ENCODE data around the gene EMC10.

The EMC10 gene

DNA sequence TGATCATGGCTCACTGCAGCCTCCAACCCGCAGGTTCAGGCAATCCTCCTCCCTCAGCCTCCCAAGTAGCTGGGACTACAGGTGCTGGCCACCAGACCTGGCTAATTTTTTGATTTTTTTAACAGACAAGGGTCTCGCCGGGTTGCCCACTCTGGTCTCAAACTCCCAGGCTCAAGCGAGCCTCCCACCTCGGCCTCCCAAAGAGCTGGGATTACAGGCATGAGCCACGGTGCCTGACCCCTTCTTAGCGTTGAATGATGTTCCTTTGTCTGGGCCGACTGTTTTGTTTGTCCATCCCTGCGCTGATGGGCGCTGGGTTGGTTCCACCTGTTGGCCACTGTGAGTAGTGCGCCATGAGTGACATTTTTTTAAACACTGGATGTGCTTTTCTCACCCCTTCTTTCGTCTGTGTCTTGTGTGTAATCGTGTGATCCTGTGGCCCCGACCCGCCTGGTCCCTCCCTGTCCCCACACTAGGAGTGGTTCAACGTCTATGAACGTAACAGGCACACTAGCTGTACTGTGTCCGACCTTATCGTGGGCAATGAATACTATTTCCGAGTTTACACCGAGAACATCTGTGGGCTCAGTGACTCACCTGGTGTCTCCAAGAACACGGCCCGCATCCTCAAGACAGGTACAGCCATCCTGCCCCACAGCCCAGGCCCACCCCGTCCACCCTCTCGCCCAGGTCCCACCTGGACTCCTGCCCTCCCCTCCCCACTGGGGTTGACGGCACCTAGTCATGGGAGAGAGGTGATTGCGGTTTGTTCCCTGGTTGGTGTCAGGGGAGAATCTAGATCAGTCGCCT lies 15.0 kb upstream of the EMC10 start:
- peak; percentile 66 for DNase-seq (ENCODE audit: low read depth)
- no peak overlapping the region for H3K4me3 ChIP-seq (ENCODE audit: low read depth, low read length)
- TF ChIP-seq, protein P1, sequence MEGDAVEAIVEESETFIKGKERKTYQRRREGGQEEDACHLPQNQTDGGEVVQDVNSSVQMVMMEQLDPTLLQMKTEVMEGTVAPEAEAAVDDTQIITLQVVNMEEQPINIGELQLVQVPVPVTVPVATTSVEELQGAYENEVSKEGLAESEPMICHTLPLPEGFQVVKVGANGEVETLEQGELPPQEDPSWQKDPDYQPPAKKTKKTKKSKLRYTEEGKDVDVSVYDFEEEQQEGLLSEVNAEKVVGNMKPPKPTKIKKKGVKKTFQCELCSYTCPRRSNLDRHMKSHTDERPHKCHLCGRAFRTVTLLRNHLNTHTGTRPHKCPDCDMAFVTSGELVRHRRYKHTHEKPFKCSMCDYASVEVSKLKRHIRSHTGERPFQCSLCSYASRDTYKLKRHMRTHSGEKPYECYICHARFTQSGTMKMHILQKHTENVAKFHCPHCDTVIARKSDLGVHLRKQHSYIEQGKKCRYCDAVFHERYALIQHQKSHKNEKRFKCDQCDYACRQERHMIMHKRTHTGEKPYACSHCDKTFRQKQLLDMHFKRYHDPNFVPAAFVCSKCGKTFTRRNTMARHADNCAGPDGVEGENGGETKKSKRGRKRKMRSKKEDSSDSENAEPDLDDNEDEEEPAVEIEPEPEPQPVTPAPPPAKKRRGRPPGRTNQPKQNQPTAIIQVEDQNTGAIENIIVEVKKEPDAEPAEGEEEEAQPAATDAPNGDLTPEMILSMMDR (IDR thresholded peaks at IDR 0.05; ENCODE audit: low read depth, low read length, missing control alignments): peak; percentile 90

DNA sequence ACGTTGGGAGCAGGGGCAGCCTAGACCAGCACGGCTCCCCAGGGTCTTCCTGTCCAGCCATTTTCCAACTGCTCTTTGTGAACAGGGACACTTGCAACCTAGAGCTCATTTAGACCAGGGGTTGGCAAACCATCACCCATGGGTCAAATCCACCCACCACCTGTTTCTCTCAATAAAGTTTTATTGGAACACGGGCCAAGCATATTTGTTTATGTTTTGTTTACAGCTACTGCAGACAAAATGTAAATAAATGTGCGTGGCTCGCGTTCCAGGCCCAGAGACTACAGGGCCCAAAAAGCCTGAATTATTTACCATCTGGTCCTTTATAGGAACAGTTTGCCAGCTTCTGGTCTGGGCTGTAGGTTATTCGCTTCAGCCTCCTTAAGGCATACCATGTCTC lies 13.3 kb upstream of the EMC10 start:
- DNase-seq (ENCODE audit: low read depth): no peak
- no peak overlapping the region for H3K4me3 ChIP-seq (ENCODE audit: low read depth, low read length)
- TF ChIP-seq, protein P1 (IDR thresholded peaks at IDR 0.05; ENCODE audit: low read depth, low read length, missing control alignments): no peak

DNA sequence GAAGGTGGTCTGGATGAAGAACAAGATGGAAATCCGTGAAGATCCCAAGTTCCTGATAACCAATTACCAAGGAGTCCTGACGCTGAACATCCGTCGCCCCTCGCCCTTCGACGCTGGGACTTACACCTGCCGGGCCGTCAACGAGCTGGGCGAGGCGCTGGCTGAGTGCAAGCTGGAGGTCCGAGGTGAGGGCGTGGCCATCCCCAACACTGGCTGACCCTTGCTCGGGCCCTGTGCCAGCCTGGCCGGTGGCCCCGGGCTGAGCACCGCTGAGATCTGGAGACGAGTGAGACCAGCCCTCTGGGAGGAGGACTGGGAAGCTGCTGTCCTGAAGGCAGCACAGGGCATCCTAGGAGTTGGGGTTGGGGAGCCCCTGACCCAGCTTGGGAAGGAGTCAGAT lies 12.0 kb upstream of the EMC10 start:
- DNase-seq (ENCODE audit: low read depth): no peak
- TF ChIP-seq, protein P1 (IDR thresholded peaks at IDR 0.05; ENCODE audit: low read depth, low read length, missing control alignments): no peak
- H3K4me3 ChIP-seq (ENCODE audit: low read depth, low read length): no peak overlapping the region

DNA sequence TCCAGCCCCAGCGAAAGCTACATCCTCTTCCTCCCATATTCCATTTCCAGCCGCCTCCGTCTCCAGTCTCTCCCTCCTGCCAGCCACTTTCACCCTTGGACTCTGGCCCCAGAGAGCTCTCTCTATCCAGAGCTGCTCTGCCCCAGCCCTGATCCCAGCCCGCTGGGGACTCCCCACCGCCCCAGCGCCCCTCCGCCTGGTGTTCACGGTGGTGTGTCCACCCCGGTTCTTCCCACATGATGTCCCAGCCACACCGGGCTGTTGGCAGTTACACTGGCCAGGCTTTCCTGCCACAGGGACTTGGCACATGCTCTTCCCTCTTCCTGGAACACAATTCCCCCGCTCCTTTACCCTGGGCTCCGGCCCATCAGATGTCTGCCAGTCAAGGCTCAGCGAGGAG lies 11.3 kb upstream of the EMC10 start:
- TF ChIP-seq, protein P1 (IDR thresholded peaks at IDR 0.05; ENCODE audit: low read depth, low read length, missing control alignments): no peak
- DNase-seq (ENCODE audit: low read depth): no peak
- H3K4me3 ChIP-seq (ENCODE audit: low read depth, low read length): no peak overlapping the region

DNA sequence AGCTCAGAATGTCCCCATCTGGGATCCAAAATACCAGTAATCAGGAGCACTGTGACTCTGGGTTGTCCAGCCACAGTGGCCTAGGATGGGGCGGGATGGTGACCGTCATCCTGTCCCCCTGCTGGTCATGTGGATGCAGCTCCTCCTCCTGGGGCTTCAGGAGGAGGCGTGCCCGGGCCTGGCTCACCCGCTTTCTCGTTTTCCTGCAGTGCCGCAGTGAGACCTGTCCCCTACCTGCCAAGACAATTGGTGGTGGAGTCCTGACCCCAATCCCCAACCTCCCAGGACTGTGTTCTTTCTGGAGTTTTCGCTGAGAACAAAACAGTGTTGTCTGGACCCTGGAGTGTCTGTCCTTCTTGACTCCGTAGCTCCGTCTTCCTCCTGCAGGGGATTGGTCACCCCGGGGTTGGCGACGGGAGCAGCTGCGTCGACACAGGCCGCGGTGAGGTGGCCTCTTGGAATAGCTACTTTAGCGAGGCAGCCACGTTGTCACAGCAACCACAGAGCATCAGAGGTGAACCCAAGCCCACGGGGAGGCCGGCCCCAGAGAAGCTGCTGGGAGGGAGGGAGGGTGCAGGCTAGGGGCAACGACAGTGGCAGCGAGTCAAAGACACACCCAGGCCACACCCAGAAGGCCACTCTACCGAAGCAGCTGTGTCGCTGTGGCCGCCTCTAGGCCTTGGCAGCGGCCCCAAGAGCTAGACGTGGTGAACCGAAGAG lies 10.2 kb upstream of the EMC10 start:
- TF ChIP-seq, protein P1 (IDR thresholded peaks at IDR 0.05; ENCODE audit: low read depth, low read length, missing control alignments): peak; percentile 29
- no peak overlapping the region for H3K4me3 ChIP-seq (ENCODE audit: low read depth, low read length)
- DNase-seq (ENCODE audit: low read depth): no peak

DNA sequence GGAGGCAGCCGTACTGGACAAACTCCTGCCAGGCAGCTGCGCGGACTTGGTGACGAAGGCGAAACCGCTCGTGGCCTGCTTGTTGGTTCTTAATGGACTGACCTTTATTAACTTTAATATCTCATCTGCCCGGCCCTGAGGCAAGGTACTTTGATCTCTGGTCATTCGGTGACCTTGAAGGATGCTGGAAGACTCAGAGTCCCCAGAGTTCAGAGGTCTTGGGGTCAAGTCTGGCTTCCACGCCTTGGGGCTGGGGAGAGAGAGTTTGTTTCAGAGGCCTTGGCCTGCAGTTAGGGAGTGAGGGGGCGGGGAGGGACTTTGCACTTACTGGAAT lies 9.6 kb upstream of the EMC10 start:
- TF ChIP-seq, protein P1 (IDR thresholded peaks at IDR 0.05; ENCODE audit: low read depth, low read length, missing control alignments): no peak
- no peak overlapping the region for H3K4me3 ChIP-seq (ENCODE audit: low read depth, low read length)
- no peak for DNase-seq (ENCODE audit: low read depth)
